SH-SY5Y (cell line): ENCODE results near the gene MYCN.

ENCODE experiments used
- GATA2 ChIP-seq: IDR thresholded peaks from 2 replicates; pipeline ENCODE4 v1.6.1; 2011; ENCODE audit warnings: mild to moderate bottlenecking, low read depth, low read length
- GATA3 ChIP-seq: IDR thresholded peaks from 2 replicates; pipeline ENCODE4 v1.6.1; 2011; ENCODE audit warnings: low read depth, mild to moderate bottlenecking, low read length, moderate library complexity

- TF ChIP-seq GATA2 (no peak), GATA3 (no peak)
Observed at GRCh38 chr2:15929861-15930260, 10.5 kb upstream of the MYCN start.
